Loucy (cell line): Measurements from ENCODE around the gene ZIC4.

Experiments used
- H2AFZ ChIP-seq: fragments of 200-600 bp; sonication (generic); 2 replicates; pipeline ENCODE4 v1.6.0; 2016; ENCODE audit warnings: antibody characterized with exemption, mild to moderate bottlenecking, low read length, moderate library complexity
- H3F3A ChIP-seq: fragments of 200-600 bp; 2 replicates; pipeline ENCODE4 v1.6.0; 2016; ENCODE audit warnings: antibody characterized with exemption, low read depth, mild to moderate bottlenecking
- H3K27me3 ChIP-seq: fragments of 200-600 bp; sonication (generic); 2 replicates; pipeline ENCODE4 v1.6.1; 2014; ENCODE audit warnings: low read length, mild to moderate bottlenecking; ENCODE audit not compliant: insufficient read depth, poor library complexity, severe bottlenecking
- H3K36me3 ChIP-seq: fragments of 200-600 bp; sonication (generic); 2 replicates; pipeline ENCODE4 v1.6.1; 2016; ENCODE audit warnings: low read length; ENCODE audit not compliant: insufficient read depth
- H3K4me1 ChIP-seq: fragments of 200-600 bp; sonication (generic); 2 replicates; pipeline ENCODE4 v1.5.1; 2014; ENCODE audit warnings: low read length, mild to moderate bottlenecking; ENCODE audit not compliant: insufficient read depth, poor library complexity, severe bottlenecking
- H3K4me2 ChIP-seq: fragments of 200-600 bp; sonication (generic); 2 replicates; pipeline ENCODE4 v1.6.0; 2014; ENCODE audit warnings: antibody characterized with exemption, low read length, low read depth, mild to moderate bottlenecking; ENCODE audit not compliant: poor library complexity, severe bottlenecking
- H3K4me3 ChIP-seq: fragments of 200-600 bp; sonication (generic); 2 replicates; pipeline ENCODE4 v1.5.1; 2014; ENCODE audit warnings: low read length, mild to moderate bottlenecking, mixed read lengths; ENCODE audit not compliant: poor library complexity, severe bottlenecking
- H3K79me2 ChIP-seq: fragments of 200-600 bp; sonication (generic); 2 replicates; pipeline ENCODE4 v1.6.1; 2014; ENCODE audit warnings: low read length; ENCODE audit not compliant: insufficient read depth
- H3K9ac ChIP-seq: fragments of 200-600 bp; sonication (generic); 2 replicates; pipeline ENCODE4 v1.6.0; 2014; ENCODE audit warnings: mild to moderate bottlenecking, low read depth, low read length, moderate library complexity; ENCODE audit not compliant: poor library complexity, severe bottlenecking
- H3K9me2 ChIP-seq: fragments of 200-600 bp; sonication (generic); replicated peaks from 2 replicates; pipeline ENCODE4 v1.6.1; 2016; ENCODE audit warnings: low read depth, low read length, mixed read lengths
- H3K9me3 ChIP-seq: fragments of 200-600 bp; sonication (generic); 2 replicates; pipeline ENCODE4 v1.6.1; 2014; ENCODE audit warnings: mild to moderate bottlenecking, antibody characterized with exemption, low read length, low read depth; ENCODE audit not compliant: insufficient read depth
- H4K20me1 ChIP-seq: fragments of 200-600 bp; sonication (generic); 2 replicates; pipeline ENCODE4 v1.6.0; 2014; ENCODE audit warnings: antibody characterized with exemption, low read length, mild to moderate bottlenecking; ENCODE audit not compliant: insufficient read depth, poor library complexity, severe bottlenecking
- EZH2phosphoT487 ChIP-seq: fragments of 200-600 bp; IDR thresholded peaks from 2 replicates; pipeline ENCODE4 v1.6.1; 2018; ENCODE audit warnings: antibody characterized with exemption, mild to moderate bottlenecking, moderate library complexity, borderline replicate concordance
- TF ChIP-seq, protein P1 (sequence below): fragments of 200-600 bp; sonication (generic); conservative IDR thresholded peaks from 2 replicates; pipeline ENCODE4 v1.5.1; 2014; ENCODE audit warnings: mild to moderate bottlenecking, antibody characterized with exemption, low read length

Gene ZIC4

DNA sequence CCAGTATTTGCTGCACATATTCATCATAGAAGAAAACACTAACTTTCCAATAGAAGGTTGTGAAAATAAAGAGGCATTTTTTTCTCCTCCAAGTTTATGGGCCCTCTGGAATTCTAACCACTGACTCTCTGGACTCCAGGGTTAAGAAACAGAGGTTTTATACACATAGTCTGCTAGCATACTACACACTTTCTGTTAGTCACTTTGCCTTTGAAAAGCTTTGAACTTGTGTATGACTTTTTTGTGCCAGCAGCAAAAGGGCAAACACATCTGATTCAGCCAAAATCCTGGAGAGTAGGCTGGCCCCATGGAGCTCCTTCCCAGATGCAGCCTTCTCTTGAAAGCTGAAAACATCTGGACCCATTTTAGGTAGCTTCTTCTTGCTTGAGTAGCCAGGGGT lies 6.2 kb downstream of the ZIC4 start:
- Histone ChIP-seq H3K27me3 (no peaks in the 10 kb centered on the region), H3K4me1 (no peaks in the 10 kb centered on the region)

DNA sequence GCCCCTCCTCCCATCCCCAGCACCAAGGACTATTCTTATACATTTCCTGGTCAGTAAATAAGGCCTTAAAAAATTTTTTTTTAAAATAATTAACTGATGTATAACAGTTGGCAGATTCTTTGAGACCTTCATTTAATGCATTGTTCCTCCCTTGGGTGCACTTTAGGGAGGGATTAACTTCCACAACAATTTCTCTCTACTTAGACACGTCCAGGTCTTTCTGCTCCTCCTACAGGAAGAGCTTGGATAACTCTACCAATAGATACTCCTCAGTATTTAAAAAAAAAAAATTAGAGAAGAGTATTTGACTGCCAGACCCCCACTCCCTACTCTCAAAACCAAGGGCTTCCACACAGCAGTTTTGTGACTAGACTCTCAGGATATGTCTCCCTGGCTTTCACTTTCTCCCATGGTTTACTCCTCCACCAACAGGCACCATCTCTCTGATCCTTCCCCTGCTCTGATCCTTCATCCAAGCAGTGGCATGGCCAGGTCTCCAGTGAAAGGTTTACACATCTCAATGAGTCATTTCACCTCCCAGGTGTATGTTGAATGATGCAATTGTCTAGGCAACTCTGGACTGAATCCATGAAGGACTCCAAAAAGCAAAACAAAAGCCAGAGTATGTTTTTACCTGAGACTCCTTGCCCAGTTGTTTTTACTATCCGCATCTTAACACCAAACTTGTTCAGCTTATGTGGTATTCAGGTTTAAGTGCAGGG lies 7.4 kb downstream of the ZIC4 start:
- Histone ChIP-seq H3K27me3 (no peaks in the 10 kb centered on the region), H3K9me3 (no peaks in the 10 kb centered on the region), H3K4me1 (no peaks in the 10 kb centered on the region), H3K9ac (no peak overlapping the region), H3K9me2 (no peaks in the 10 kb centered on the region), H3F3A (no peaks in the 10 kb centered on the region), H3K79me2 (no peaks in the 10 kb centered on the region), H3K4me3 (no peak overlapping the region), H2AFZ (no peak overlapping the region), H3K36me3 (no peaks in the 10 kb centered on the region), H4K20me1 (no peaks in the 10 kb centered on the region), H3K4me2 (no peak overlapping the region)
- no peak for TF ChIP-seq EZH2phosphoT487
- TF ChIP-seq, protein P1, sequence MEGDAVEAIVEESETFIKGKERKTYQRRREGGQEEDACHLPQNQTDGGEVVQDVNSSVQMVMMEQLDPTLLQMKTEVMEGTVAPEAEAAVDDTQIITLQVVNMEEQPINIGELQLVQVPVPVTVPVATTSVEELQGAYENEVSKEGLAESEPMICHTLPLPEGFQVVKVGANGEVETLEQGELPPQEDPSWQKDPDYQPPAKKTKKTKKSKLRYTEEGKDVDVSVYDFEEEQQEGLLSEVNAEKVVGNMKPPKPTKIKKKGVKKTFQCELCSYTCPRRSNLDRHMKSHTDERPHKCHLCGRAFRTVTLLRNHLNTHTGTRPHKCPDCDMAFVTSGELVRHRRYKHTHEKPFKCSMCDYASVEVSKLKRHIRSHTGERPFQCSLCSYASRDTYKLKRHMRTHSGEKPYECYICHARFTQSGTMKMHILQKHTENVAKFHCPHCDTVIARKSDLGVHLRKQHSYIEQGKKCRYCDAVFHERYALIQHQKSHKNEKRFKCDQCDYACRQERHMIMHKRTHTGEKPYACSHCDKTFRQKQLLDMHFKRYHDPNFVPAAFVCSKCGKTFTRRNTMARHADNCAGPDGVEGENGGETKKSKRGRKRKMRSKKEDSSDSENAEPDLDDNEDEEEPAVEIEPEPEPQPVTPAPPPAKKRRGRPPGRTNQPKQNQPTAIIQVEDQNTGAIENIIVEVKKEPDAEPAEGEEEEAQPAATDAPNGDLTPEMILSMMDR = no peak

More for the DNA sequence above, 6.2 kb downstream of the ZIC4 start:
- H3K9ac ChIP-seq = no peak overlapping the region
- no peaks in the 10 kb centered on the region for H3F3A ChIP-seq
- H4K20me1 ChIP-seq = no peaks in the 10 kb centered on the region
- TF ChIP-seq, protein P1 = no peak
- TF ChIP-seq EZH2phosphoT487 = no peak
- no peaks in the 10 kb centered on the region for H3K9me3 ChIP-seq
- H2AFZ ChIP-seq = no peak overlapping the region
- no peak overlapping the region for H3K4me2 ChIP-seq
- H3K36me3 ChIP-seq = no peaks in the 10 kb centered on the region
- H3K4me3 ChIP-seq = no peak overlapping the region
- no peaks in the 10 kb centered on the region for H3K9me2 ChIP-seq
- H3K79me2 ChIP-seq = no peaks in the 10 kb centered on the region

DNA sequence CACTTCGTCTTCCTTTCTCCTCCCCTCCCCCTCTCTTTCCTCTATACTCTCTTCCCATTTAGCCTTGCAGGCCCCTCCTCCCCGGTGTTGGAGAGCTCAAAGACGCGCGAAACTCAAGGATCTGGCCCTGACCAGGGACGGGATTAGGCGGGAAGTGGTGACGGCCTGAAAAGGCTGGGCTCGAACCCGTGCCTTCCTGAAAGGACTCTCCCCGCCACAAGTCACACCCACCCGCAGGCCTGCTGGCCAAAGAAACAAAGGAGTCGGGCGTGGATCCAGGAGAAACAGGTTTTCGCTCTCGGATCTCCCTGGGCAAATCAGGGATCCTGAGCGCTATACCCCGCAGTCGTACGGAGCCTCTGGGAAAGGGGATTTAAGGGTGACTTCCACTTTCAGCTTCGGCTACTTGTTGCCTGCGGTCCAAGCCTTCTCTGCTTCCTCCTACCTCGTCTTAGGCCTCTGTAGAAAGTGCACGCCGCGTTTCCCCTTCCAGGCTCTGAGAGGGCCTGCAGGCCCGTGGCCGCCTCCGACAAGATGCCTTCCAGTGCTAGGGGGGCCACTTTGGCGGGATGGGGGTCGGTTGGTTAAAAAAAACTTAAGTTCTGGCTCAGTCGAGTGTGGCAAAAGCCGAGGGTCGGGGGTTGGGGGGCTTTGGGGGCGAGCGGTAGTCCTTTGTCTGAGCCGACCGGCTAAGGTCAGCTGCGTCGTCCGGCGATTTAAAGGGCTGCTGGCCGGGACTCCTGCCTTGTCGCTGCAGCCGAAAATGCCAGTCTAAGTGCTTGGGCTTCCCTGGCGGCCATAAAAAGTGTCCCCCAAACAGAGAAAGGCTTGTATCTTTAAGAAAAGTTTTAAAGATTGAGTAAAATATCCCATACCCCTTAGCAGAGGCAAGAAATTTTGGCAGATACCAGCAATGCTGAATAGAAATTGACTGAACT lies 8.2 kb downstream of the ZIC4 start:
- Histone ChIP-seq H3K27me3 (no peaks in the 10 kb centered on the region), H3K9me3 (no peaks in the 10 kb centered on the region), H3K36me3 (no peaks in the 10 kb centered on the region), H2AFZ (no peak overlapping the region), H3K4me1 (no peaks in the 10 kb centered on the region), H3K4me3 (no peak overlapping the region), H3K9me2 (no peaks in the 10 kb centered on the region), H3K9ac (no peak overlapping the region), H3F3A (no peaks in the 10 kb centered on the region), H4K20me1 (no peaks in the 10 kb centered on the region), H3K4me2 (no peak overlapping the region), H3K79me2 (no peaks in the 10 kb centered on the region)
- no peak for TF ChIP-seq EZH2phosphoT487
- TF ChIP-seq, protein P1 = no peak
